Measurements from ENCODE around the gene TBX10.
"Not testable (repeated sequence)": the region's sequence is repeated elsewhere in the genome, so short reads cannot be mapped to it uniquely, and the experiment has no call there.

Gene TBX10

DNA sequence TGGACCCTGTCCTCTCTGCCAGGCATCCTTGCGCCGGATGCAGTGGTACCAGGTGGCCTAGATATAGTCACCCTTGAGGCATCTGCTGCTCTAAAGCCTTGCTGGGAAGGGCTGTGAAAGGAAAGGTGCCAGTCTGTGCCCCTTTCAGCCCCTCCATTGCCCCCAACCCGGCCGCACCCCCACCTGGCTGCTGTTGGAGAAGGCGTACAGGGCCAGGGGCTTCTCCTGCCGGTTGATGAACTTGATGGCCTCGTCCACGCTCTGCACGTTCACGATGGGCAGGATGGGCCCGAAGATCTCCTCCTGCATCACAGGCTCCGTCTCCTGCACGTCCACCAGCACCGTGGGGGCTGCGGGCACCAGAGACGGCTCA lies 24.6 kb upstream of the TBX10 start:
- no peak for DNase-seq (ENCODE audit: low read depth in 2 of 2)

DNA sequence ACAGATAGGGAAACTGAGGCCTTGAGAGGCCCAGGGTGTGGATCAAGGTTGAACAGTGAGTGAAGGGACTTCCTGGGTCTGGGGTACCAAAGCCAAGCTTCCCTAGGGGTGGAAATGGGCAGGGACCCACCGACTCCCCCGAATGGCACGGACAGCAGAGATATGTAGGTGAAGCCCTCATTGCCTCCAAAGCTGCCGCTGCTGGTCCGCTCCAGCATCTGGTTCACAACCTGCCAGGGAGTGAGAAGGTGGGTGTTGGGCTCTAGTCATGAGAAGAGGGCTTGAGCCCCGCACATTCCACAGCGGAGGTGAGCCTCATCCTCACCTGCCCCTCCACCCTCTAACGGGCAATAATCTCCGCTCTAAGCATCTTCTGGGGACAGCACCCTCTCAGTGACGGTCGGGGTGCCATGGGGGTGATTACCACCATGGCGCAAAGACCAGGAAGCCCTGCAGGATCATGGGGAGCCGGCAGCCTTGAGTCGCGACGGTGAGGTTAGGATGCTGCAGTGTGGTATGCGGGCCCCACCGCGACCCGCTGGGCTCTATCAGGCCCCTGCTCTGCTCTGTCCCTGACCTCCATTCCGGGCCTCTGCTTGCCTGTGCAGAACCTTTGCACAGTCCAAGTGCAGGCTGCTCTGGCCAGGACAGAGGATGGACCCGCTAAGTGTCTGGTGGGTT lies 24.1 kb upstream of the TBX10 start:
- no peak for DNase-seq (ENCODE audit: low read depth in 2 of 2)

DNA sequence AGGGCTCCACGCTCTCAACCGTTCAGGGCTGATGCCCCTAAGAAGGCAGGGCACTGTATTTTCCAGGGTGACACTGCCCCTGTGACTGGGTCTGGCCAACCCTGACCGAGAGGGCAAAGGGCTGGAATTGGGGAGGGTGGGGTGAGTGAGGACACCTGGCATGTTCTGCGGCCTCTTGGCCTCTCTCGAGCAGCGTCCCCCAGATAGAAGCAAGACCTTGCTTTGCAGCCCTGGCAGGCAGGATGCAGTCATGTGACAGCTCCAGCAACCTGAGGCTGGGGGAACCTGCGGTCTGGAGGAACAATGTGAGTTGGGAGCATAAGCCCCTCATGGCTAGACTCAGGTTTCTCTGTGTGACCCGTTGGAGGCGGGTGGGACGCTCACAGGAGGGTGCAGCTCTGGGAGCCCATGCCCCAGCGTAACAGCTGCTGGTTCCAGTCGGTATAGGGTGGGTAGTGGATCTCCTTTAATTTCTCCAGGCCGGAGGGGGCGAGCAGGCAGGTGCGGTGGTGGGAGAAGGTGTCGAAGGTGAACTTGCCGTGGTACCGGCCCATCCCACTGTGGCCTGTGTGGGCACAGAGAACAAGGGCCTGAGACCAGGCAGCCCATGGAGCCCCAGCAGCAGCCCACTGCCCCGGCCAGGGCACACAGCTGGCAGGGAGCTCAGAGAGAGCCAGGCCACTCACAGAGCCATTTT lies 23.4 kb upstream of the TBX10 start:
- no peak for DNase-seq (ENCODE audit: low read depth in 2 of 2)

GRCh38 chr11:67662142-67662834 lies 22.7 kb upstream of the TBX10 start:
- DNase-seq (ENCODE audit: low read depth in 2 of 2) = no peak

- DNase-seq (ENCODE audit: low read depth in 2 of 2) = not testable (repeated sequence)
These were observed 21.2 kb upstream of the TBX10 start for GRCh38 chr11:67660752-67661151.

- not testable (repeated sequence) for DNase-seq (ENCODE audit: low read depth in 2 of 2)
These were observed 20.1 kb upstream of the TBX10 start for GRCh38 chr11:67659651-67660165.

- no peak for DNase-seq (ENCODE audit: low read depth in 2 of 2)
These were observed 17.7 kb upstream of the TBX10 start for GRCh38 chr11:67657300-67657699.

DNA sequence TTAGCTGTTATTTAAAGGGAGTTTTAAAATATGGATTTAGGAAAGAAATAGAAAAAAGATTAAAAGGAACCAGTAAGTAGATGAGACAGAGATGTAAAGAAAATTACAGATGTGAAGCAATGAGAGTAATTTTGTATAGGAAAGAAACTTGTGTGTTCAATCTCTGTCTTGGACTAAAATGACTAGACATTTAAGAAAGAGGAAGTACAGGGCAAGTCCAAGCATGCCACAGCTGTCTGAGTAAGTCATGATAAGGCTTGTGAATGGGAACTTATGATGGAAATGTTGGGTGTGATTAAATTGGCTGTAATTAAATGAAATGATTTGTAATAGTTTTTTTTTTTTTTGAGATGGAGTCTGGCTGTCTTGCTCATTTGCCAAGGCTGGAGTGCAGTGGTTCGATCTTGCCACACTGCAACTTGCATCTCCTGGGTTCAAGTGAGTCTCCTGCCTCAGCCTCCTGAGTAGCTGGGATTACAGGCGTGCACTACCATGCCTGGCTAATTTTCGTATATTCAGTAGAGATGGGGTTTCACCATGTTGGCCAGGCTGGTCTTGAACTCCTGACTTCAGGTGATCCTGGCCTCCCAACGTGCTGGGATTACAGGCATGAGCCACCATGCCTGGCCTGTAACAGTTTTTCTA lies 16.8 kb upstream of the TBX10 start:
- DNase-seq (ENCODE audit: low read depth in 2 of 2) = no peak

GRCh38 chr11:67654225-67654624 lies 14.7 kb upstream of the TBX10 start:
- DNase-seq (ENCODE audit: low read depth in 2 of 2) = no peak

GRCh38 chr11:67652965-67653845 lies 13.6 kb upstream of the TBX10 start:
- DNase-seq (ENCODE audit: low read depth in 2 of 2) = no peak

- DNase-seq (ENCODE audit: low read depth in 2 of 2) = no peak
These were observed 12.6 kb upstream of the TBX10 start for GRCh38 chr11:67651976-67652781.

- no peak for DNase-seq (ENCODE audit: low read depth in 2 of 2)
These were observed 10.3 kb upstream of the TBX10 start for GRCh38 chr11:67649634-67650510.

DNA sequence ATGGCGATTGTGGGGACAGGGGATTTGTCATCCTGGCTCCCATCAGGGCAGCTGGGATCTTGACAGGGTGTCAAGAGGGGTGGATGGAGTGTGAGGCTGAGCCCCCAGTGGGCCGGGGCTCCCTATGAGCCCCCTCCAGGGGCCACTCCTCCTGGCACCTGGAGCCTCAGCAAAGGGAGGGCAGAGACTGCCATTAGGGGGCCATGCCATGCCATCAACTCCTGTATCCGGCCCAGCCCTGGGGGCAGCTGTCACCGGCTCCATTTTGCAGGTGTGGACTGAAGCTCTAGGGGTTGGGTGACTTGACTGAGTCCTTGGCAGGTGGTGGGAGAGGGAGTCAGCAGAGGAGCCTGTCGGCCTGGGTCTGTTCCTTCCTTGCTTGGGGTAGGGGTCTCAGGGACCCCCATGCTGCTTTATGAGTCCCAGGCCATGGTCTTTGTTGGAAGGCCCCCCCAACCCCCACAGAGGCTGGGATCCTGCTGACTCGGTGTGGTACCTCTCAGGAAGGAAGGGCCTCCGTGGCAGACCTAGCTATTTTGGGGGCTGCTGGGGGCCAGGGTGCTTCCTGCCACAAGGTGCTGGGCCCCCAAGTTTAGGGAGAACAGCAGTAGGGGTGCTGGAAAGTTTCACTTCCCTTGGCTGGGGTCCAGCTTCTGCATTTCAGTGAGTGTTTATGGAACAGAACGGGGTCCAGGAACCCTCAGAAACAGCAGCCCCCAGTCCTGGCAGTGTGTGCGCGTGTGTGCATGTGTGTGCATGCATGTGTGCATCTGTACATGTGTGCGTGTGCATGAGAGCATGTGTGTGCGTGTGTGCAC lies 9.4 kb upstream of the TBX10 start:
- no peak for DNase-seq (ENCODE audit: low read depth in 2 of 2)

- DNase-seq (ENCODE audit: low read depth in 2 of 2) = peak in 1 of 2 donors; percentile 19
These were observed 8.7 kb upstream of the TBX10 start for GRCh38 chr11:67648140-67648795.

GRCh38 chr11:67647471-67647870 lies 7.9 kb upstream of the TBX10 start:
- DNase-seq (ENCODE audit: low read depth in 2 of 2) = no peak

GRCh38 chr11:67646535-67647336 lies 7.2 kb upstream of the TBX10 start:
- DNase-seq (ENCODE audit: low read depth in 2 of 2) = no peak

All from stimulated activated CD4-positive, alpha-beta T cell treated with anti-CD3 and anti-CD28 coated beads, Interleukin-1b, Interleukin-23, amount 100 ng/mL, for 1 hour (primary cell).